Mesenchymal stem cell (in vitro differentiated cells and primary cell): ENCODE results near the gene HOXA3.

Source experiments
- DNase-seq: peaks from one replicate; pipeline ENCODE4 v3.0.0-alpha.2; 2013
- H2AFZ ChIP-seq: one replicate; pipeline ENCODE4 v1.6.1; 2013; ENCODE audit warnings: low read depth, mild to moderate bottlenecking, control low read depth, inconsistent platforms, low read length, moderate library complexity
- H2AK5ac ChIP-seq: 2 replicates; pipeline ENCODE4 v1.6.1; 2013; ENCODE audit warnings: low read length, moderate library complexity, mild to moderate bottlenecking, inconsistent platforms; ENCODE audit not compliant: severe bottlenecking
- H2BK120ac ChIP-seq: one replicate; pipeline ENCODE4 v1.6.1; 2013; ENCODE audit warnings: low read depth, mild to moderate bottlenecking, inconsistent platforms, low read length, moderate library complexity
- H2BK12ac ChIP-seq, 2 experiments: one replicate each; pipeline ENCODE4 v1.6.1; 2013; ENCODE audit warnings: inconsistent platforms in 2 of 2, low read length in 2 of 2, mild to moderate bottlenecking in 2 of 2, moderate library complexity in 2 of 2, control low read depth in 1 of 2
- H2BK15ac ChIP-seq: one replicate; pipeline ENCODE4 v1.6.1; 2013; ENCODE audit warnings: mild to moderate bottlenecking, low read depth, inconsistent platforms; ENCODE audit not compliant: poor library complexity, severe bottlenecking
- H2BK5ac ChIP-seq: 2 replicates; pipeline ENCODE4 v1.6.1; 2013; ENCODE audit warnings: low read depth, mild to moderate bottlenecking, low read length, control low read depth, inconsistent platforms; ENCODE audit not compliant: poor library complexity, severe bottlenecking
- H3K14ac ChIP-seq, 2 experiments: one replicate each; pipeline ENCODE4 v1.6.1; 2013; ENCODE audit warnings: inconsistent platforms in 2 of 2, low read length in 2 of 2, control low read depth in 1 of 2, mild to moderate bottlenecking in 1 of 2, moderate library complexity in 1 of 2
- H3K18ac ChIP-seq, 2 experiments: one replicate each; pipeline ENCODE4 v1.6.1; 2013; ENCODE audit warnings: inconsistent platforms in 2 of 2, low read length in 2 of 2, control low read depth in 1 of 2, low read depth in 1 of 2, mild to moderate bottlenecking in 1 of 2
- H3K23ac ChIP-seq, 2 experiments: one replicate each; pipeline ENCODE4 v1.6.1; 2013; ENCODE audit warnings: inconsistent platforms in 2 of 2, low read length in 2 of 2, mild to moderate bottlenecking in 2 of 2, moderate library complexity in 2 of 2, control low read depth in 1 of 2
- H3K27ac ChIP-seq: 2 replicates; pipeline ENCODE4 v1.5.1; 2013; ENCODE audit warnings: mild to moderate bottlenecking, moderate library complexity, low read length, control low read depth, inconsistent platforms; ENCODE audit not compliant: poor library complexity, severe bottlenecking
- H3K27me3 ChIP-seq, 2 experiments: 2 replicates each; pipeline versions ENCODE4 v1.6.1 to v1.7.0; 2013; ENCODE audit warnings: low read length in 2 of 2, mild to moderate bottlenecking in 2 of 2, moderate library complexity in 2 of 2, control low read depth in 1 of 2, inconsistent platforms in 1 of 2; ENCODE audit not compliant: control insufficient read depth in 1 of 2, insufficient read depth in 1 of 2
- H3K36me3 ChIP-seq, 2 experiments: 2 replicates each; pipeline versions ENCODE4 v1.6.1 to v1.7.0; 2013; ENCODE audit warnings: low read length in 2 of 2, control low read depth in 1 of 2, inconsistent platforms in 1 of 2, low read depth in 1 of 2, mild to moderate bottlenecking in 1 of 2; ENCODE audit not compliant: insufficient read depth in 2 of 2, control insufficient read depth in 1 of 2
- H3K4ac ChIP-seq, 2 experiments: one replicate each; pipeline ENCODE4 v1.6.1; 2013; ENCODE audit warnings: inconsistent platforms in 2 of 2, low read length in 2 of 2, mild to moderate bottlenecking in 2 of 2, moderate library complexity in 2 of 2, control low read depth in 1 of 2, low read depth in 1 of 2
- H3K4me1 ChIP-seq: 2 replicates; pipeline ENCODE4 v1.6.1; 2013; ENCODE audit warnings: low read depth, low read length, control low read depth; ENCODE audit not compliant: control insufficient read depth, insufficient read depth
- H3K4me2 ChIP-seq: 2 replicates; pipeline ENCODE4 v1.6.1; 2013; ENCODE audit warnings: low read length, mild to moderate bottlenecking, inconsistent platforms; ENCODE audit not compliant: poor library complexity, severe bottlenecking
- H3K4me3 ChIP-seq, 2 experiments: 2 replicates each; pipeline versions ENCODE4 v1.5.1 to v1.7.0; 2013; ENCODE audit warnings: low read length in 2 of 2, mild to moderate bottlenecking in 2 of 2, control low read depth in 1 of 2, low read depth in 1 of 2; ENCODE audit not compliant: insufficient read depth in 1 of 2
- H3K79me1 ChIP-seq: replicated peaks from 2 replicates; pipeline ENCODE4 v1.6.1; 2013; ENCODE audit warnings: mild to moderate bottlenecking, control low read depth, low read length, inconsistent platforms; ENCODE audit not compliant: poor library complexity, severe bottlenecking
- H3K9ac ChIP-seq: 2 replicates; pipeline ENCODE4 v1.7.0; 2013; ENCODE audit warnings: mild to moderate bottlenecking, low read length, moderate library complexity
- H3K9me3 ChIP-seq: 2 replicates; pipeline ENCODE4 v1.7.0; 2013; ENCODE audit warnings: mild to moderate bottlenecking, low read length; ENCODE audit not compliant: control insufficient read depth
- H4K8ac ChIP-seq: one replicate; pipeline ENCODE4 v1.6.1; 2013; ENCODE audit warnings: inconsistent platforms, mild to moderate bottlenecking, low read length, moderate library complexity
- H4K91ac ChIP-seq: one replicate; pipeline ENCODE4 v1.6.1; 2013; ENCODE audit warnings: mild to moderate bottlenecking, low read length, inconsistent platforms
- WGBS: methylation state at CpG from one replicate; pipeline ENCODE4 v1.1.7; 2013; ENCODE audit warnings: mixed read lengths; 5-methylcytosine and 5-hydroxymethylcytosine counted together

Gene HOXA3

GRCh38 chr7:27165996-27166530, 13.7 kb upstream of the HOXA3 start:
- H3K4me3 ChIP-seq: peak overlapping the region; percentile 42 to 92

GRCh38 chr7:27165089-27165995, 13.0 kb upstream of the HOXA3 start, which contains the start of gene HOXA9:
Gene HOXA9, minus strand, starts transcription at chr7:27165537. Its CDS starts 80 bp downstream, at chr7:27165457.
- Histone ChIP-seq H3K27me3 (no peaks in the 10 kb centered on the region), H3K9ac (peak within 1 kb of the TSS; percentile 90), H3K27ac (peak within 1 kb of the TSS; percentile 73), H3K4me3 (peak within 1 kb of the TSS; percentile 42 to 92), H2BK15ac (peak within 1 kb of the TSS; percentile 74), H2BK12ac (peak within 1 kb of the TSS; percentile 59 to 89), H3K4ac (peak within 1 kb of the TSS; percentile 87 to 91), H2AFZ (no peak within 1 kb of the TSS), H3K14ac (peak within 1 kb of the TSS in 1 of 2 experiments; percentile 92), H3K4me2 (peak within 1 kb of the TSS; percentile 67), H2BK5ac (peak within 1 kb of the TSS; percentile 68), H3K79me1 (peaks cover 3% of the 10 kb centered on the region), H3K4me1 (peaks cover 32% of the 10 kb centered on the region), H3K18ac (peak within 1 kb of the TSS; percentile 89 to 90), H3K36me3 (peaks cover 15 to 60% of the 10 kb centered on the region in 2 experiments), H4K8ac (peak within 1 kb of the TSS; percentile 95), H4K91ac (peak within 1 kb of the TSS; percentile 91), H3K23ac (peak within 1 kb of the TSS; percentile 67 to 81), H2AK5ac (peak within 1 kb of the TSS; percentile 27), H3K9me3 (no peaks in the 10 kb centered on the region), H2BK120ac (peak within 1 kb of the TSS; percentile 99)
- DNase-seq: peak; percentile 84
- WGBS: 31% methylated on average over 80 of the region's 82 CpGs

More at GRCh38 chr7:27165996-27166530, 13.7 kb upstream of the HOXA3 start:
- Histone ChIP-seq H3K9me3 (no peaks in the 10 kb centered on the region), H3K14ac (peak overlapping the region in 1 of 2 experiments; percentile 92), H3K27me3 (no peaks in the 10 kb centered on the region), H3K79me1 (no peaks in the 10 kb centered on the region), H2BK5ac (peak overlapping the region; percentile 68), H2BK12ac (peak overlapping the region; percentile 59 to 89), H2AFZ (no peak overlapping the region), H2BK120ac (peak overlapping the region; percentile 99), H2BK15ac (peak overlapping the region; percentile 74), H2AK5ac (no peak overlapping the region), H3K36me3 (peaks cover 15 to 60% of the 10 kb centered on the region in 2 experiments), H4K8ac (peak overlapping the region; percentile 95), H3K23ac (peak overlapping the region in 1 of 2 experiments; percentile 81), H3K18ac (peak overlapping the region; percentile 86 to 90), H3K27ac (peak overlapping the region; percentile 73), H3K9ac (peak overlapping the region; percentile 90), H3K4me2 (peak overlapping the region; percentile 67), H3K4me1 (peaks cover 27% of the 10 kb centered on the region), H3K4ac (peak overlapping the region; percentile 87 to 91), H4K91ac (peak overlapping the region; percentile 91)
- peak; percentile 52 for DNase-seq
- 19% methylated on average over 46 of the region's 46 CpGs for WGBS

GRCh38 chr7:27164367-27165088, 12.1 kb upstream of the HOXA3 start:
- H3K27ac ChIP-seq: no peak overlapping the region
- H3K23ac ChIP-seq: peak overlapping the region in 1 of 2 experiments; percentile 67
- peak overlapping the region; percentile 14 to 92 for H3K4me3 ChIP-seq
- peaks cover 36% of the 10 kb centered on the region for H3K4me1 ChIP-seq
- H3K4ac ChIP-seq: peak overlapping the region; percentile 48 to 84
- H2AFZ ChIP-seq: no peak overlapping the region
- peak overlapping the region; percentile 81 for H4K8ac ChIP-seq
- peak overlapping the region; percentile 77 for H4K91ac ChIP-seq
- peak; percentile 65 for DNase-seq
- peak overlapping the region; percentile 80 to 89 for H3K18ac ChIP-seq
- peak overlapping the region in 1 of 2 experiments; percentile 51 for H2BK12ac ChIP-seq
- peak overlapping the region; percentile 87 for H2BK120ac ChIP-seq
- H3K79me1 ChIP-seq: peaks cover 3% of the 10 kb centered on the region
- no peak overlapping the region for H2BK5ac ChIP-seq
- peak overlapping the region; percentile 27 for H2AK5ac ChIP-seq
- H3K14ac ChIP-seq: peak overlapping the region in 1 of 2 experiments; percentile 62
- H3K4me2 ChIP-seq: no peak overlapping the region
- no peaks in the 10 kb centered on the region for H3K9me3 ChIP-seq
- 12% methylated on average over 47 of the region's 47 CpGs for WGBS
- H3K36me3 ChIP-seq: peaks cover 15 to 54% of the 10 kb centered on the region in 2 experiments
- no peaks in the 10 kb centered on the region for H3K27me3 ChIP-seq
- H2BK15ac ChIP-seq: no peak overlapping the region
- peak overlapping the region; percentile 90 for H3K9ac ChIP-seq
